ENCODE results near the gene RAD51B.

DNA sequence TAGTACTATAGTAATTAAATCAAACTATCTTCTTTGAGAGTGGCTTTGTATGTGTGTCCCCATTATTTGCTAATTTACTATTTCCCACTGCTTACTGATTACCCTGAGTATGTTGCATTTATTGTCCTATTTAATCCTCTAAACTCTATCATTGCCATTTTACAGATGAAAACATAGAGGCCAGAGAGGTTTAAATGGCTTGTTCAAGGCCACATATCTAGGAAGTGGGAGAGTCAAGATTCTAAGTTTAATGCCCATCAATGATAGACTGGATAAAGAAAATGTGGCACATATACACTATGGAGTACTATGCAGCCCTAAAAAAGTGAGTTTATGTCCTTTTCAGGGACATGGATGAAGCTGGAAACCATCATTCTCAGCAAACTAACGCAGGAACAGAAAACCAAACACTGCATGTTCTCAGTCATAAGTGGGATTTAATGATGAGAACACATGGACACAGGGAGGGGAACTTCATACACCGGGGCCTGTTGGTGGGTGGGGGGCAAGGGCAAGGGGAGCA lies 553.6 kb downstream of the RAD51B start:
- no peak for TF ChIP-seq POLR2A (IDR thresholded peaks at IDR 0.05)
- TF ChIP-seq, protein P1, sequence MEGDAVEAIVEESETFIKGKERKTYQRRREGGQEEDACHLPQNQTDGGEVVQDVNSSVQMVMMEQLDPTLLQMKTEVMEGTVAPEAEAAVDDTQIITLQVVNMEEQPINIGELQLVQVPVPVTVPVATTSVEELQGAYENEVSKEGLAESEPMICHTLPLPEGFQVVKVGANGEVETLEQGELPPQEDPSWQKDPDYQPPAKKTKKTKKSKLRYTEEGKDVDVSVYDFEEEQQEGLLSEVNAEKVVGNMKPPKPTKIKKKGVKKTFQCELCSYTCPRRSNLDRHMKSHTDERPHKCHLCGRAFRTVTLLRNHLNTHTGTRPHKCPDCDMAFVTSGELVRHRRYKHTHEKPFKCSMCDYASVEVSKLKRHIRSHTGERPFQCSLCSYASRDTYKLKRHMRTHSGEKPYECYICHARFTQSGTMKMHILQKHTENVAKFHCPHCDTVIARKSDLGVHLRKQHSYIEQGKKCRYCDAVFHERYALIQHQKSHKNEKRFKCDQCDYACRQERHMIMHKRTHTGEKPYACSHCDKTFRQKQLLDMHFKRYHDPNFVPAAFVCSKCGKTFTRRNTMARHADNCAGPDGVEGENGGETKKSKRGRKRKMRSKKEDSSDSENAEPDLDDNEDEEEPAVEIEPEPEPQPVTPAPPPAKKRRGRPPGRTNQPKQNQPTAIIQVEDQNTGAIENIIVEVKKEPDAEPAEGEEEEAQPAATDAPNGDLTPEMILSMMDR (IDR thresholded peaks at IDR 0.05): no peak
- TF ChIP-seq EP300 (IDR thresholded peaks at IDR 0.05): no peak

Measured in ovary (tissue), 3 donors.